Fibroblast of skin of left biceps (primary cell): ENCODE results near the gene GJB5.

Experiments
- DNase-seq, 2 experiments: peaks; one replicate each; pipeline ENCODE4 v3.0.0-alpha.2; 2013; ENCODE audit warnings: low read depth in 2 of 2

GJB5 gene

DNA sequence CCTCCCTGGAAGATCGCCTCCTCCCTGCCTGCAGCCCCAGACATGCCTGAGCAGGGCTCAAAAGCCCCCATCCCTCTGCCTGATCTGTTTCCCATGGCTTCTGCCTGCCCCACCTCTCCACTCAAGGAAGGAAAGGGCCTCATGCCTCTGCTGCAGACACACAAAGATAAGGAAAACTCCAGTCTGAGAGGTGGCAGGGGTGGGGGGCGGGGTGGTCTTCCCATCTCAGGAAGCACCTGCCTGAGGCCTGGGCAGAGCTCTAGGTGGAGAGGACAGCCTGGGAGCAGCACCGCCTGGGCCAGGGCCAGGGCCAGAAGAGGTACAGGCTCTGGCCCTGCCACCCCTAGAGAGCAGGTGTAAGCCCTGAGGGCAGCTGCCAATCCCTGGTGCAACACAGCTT is 22.1 kb downstream of the GJB5 start:
- no peak for DNase-seq

DNA sequence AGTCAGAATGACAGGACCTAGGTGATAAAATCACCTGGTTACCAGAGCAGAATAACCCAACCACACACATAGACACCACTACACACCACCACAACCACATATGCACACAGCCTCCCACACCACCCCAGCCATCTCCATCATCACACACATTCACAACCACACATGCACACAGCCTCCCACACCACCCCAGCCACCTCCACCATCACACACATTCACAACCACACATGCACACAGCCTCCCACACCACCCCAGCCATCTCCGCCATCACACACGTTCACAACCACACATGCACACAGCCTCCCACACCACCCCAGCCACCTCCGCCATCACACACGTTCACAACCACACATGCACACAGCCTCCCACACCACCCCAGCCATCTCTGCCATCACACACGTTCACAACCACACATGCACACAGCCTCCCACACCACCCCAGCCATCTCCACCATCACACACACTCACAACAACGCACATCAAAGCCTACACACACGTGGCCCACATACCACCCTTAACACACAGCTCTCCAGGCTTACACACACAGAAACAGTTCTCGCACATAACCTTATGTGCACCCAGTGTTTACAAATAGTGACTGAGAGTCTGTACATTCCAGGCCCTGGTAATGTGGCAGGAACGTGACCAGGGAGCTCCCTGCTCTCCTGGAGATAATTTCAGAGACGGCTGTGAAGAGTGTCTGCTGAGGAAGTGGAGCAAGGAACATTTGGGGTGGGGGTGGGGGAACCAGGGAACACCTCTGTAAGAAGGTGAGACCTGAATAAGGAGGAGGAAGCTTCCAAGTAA is 22.9 kb downstream of the GJB5 start:
- no peak for DNase-seq

DNA sequence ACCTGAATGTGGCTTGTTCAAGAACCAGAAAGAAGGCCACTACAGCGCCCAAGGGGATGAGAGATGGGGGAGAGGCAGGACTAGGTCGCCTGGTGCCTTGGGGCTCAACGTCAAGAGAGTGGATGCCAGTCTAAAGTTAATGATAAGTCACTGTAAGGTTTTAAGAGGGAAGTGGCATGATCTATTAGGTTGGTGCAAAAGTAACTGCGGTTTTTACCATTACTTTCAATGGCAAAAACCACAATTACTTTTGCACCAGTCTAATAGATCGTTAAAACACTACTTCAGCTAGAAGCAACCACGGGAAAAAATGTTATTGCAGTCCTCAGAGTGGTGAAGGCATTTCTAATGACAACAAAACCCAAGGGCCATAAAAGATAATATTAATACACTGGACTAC is 23.5 kb downstream of the GJB5 start:
- no peak for DNase-seq

DNA sequence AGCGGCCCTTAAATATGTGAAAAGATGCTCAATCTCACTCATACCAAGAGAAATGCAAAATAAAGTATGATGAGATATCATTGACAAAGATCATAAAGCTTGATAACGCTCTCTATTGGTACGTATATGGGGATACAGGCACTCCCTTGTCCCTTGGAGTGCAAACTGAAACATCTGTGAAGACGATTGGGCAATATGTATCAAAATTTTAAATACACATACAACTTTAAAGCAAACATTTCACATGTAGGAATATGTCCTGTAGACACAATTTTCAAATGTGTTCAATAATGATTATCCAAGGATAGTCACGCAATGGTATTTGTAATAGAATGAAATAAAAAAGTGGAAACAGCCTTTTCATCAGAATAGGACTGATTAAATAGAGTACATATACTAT is 24.2 kb downstream of the GJB5 start:
- DNase-seq: no peak

DNA sequence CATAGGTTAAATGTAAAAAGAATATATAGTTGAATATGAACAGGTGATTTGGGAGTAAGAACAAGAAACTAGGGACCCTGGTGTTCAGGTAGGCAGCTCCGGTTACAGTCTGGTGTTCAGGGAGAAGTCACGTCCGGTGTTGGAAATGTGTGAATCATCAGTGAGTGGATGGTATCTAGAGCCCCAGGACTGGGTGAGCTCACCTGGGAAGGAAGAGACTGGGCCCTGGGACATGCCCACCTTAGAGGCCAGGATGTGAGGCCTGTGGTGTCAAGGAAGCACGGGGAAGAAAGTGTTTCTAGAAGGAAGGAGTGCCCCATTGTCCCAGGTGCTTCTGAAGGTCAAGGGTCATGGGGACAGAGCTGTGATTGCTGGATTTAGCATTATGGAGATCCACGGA is 24.7 kb downstream of the GJB5 start:
- no peak for DNase-seq

DNA sequence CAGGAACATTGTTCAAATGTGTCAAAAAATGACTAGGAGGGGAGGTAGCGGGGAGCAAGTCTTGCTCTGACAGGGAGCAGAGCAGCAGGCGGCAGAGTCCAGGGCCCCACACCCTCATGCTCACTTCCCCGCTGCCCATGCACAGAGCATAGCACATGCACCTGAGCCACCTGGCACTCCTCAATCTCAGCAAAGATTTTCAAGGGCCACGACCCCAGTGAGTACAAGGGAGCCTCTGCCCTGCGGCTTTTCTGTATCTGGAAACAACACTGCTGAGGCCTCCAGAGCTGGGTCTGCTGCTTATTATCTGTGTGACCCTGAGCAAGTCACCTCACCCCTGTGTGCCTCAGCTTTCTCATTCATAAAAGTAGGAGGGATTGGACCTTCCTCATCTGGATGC is 25.1 kb downstream of the GJB5 start:
- no peak for DNase-seq

DNA sequence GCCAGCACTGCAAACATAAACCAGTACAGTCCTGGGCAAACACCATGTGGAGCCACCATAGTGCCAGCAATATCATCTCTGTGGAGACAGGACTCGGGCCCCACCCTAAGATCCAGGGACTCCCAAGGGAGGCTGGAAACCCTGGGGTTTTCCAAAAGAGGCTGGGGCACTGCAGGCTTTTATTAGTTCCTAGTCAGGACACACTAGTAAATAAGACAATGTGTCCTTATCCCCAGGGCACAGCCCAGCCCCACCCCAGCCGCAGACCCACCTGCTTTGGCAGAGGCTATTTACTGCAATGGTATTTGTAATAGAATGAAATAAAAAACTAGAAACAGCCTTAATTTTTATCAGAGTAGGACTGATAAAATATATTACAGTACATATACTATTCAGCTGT is 25.7 kb downstream of the GJB5 start:
- DNase-seq: no peak

DNA sequence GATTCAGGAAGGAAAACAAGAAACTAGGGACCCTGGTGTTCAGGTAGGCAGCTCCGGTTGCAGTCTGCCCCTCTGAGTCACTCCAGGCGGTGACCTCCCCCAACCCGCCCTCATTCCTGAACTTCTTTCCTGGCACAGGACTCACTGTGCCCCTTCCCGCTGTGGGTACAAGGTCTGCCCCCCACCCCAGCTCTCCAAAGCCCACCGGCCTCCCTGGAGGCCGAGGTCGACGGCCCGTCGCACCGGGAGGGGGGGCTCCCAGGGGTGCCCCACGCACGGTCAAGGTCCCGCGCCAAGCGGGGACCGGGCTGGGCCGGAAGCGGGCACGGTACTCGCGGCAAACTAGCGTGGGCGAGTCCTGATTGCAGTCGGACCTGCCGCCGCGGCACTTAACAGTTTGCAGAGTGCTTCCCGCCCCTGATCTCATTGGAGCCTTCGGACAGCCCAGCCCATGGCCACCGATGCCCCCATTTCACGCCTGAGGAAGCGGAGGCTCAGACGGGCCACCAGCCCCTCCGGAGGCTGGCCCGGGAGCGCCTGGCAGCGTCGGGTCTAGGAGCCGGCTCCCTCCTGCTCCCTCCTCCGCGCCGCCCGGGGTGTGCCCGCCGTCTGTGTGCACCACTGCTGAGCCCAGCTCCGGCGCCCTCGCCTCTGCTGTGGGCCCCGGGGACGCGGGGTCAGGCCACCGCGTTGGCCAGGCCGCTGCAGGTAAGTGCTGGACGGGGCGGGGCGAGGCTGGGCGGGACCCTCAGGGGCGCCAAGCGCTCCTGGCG is 26.4 kb downstream of the GJB5 start, which contains the start of gene GJB3:
Gene GJB3, plus strand, starts transcription at position 144 of the 773 bp plus-strand sequence. CDS start 3,549 bp downstream, outside the sequence.
- no peak for DNase-seq

DNA sequence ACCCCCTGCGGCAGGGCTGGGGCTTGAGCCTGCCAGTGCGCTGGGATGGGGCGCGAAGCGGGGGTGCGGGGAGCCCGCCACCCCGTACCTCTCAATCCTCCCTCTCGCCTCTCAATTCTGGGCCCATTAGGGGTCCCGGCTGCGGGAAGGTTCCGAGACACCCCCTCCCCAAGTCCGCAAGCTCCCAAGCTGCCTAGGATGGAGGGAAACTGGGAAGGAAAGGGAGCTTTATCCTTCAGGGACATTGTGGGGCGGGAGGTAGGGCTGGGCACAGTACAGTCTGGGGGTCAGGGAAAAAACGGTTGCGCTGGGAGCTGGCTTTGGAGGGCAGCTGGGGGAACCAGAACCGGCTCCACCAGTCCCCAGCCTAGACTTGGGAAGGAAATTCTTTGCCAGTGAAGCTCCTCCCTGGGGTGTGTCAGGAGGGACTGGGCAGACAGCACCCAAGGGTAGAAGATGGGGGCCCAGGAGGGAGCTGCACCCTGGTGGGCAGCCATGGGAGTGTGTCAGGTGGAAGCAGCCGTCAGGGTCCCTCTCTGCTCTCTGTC is 27.1 kb downstream of the GJB5 start:
- no peak for DNase-seq

DNA sequence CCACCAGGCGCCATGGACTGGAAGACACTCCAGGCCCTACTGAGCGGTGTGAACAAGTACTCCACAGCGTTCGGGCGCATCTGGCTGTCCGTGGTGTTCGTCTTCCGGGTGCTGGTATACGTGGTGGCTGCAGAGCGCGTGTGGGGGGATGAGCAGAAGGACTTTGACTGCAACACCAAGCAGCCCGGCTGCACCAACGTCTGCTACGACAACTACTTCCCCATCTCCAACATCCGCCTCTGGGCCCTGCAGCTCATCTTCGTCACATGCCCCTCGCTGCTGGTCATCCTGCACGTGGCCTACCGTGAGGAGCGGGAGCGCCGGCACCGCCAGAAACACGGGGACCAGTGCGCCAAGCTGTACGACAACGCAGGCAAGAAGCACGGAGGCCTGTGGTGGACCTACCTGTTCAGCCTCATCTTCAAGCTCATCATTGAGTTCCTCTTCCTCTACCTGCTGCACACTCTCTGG is 29.9 kb downstream of the GJB5 start:
- DNase-seq: no peak

DNA sequence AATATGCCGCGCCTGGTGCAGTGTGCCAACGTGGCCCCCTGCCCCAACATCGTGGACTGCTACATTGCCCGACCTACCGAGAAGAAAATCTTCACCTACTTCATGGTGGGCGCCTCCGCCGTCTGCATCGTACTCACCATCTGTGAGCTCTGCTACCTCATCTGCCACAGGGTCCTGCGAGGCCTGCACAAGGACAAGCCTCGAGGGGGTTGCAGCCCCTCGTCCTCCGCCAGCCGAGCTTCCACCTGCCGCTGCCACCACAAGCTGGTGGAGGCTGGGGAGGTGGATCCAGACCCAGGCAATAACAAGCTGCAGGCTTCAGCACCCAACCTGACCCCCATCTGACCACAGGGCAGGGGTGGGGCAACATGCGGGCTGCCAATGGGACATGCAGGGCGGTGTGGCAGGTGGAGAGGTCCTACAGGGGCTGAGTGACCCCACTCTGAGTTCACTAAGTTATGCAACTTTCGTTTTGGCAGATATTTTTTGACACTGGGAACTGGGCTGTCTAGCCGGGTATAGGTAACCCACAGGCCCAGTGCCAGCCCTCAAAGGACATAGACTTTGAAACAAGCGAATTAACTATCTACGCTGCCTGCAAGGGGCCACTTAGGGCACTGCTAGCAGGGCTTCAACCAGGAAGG is 30.5 kb downstream of the GJB5 start:
- no peak for DNase-seq

DNA sequence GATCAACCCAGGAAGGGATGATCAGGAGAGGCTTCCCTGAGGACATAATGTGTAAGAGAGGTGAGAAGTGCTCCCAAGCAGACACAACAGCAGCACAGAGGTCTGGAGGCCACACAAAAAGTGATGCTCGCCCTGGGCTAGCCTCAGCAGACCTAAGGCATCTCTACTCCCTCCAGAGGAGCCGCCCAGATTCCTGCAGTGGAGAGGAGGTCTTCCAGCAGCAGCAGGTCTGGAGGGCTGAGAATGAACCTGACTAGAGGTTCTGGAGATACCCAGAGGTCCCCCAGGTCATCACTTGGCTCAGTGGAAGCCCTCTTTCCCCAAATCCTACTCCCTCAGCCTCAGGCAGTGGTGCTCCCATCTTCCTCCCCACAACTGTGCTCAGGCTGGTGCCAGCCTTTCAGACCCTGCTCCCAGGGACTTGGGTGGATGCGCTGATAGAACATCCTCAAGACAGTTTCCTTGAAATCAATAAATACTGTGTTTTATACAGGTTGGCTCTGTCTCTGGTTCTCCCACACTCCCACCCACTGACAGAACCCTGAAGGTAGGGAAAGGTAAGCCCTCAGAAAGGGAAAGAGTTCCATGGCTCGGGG is 31.1 kb downstream of the GJB5 start:
- DNase-seq: no peak

DNA sequence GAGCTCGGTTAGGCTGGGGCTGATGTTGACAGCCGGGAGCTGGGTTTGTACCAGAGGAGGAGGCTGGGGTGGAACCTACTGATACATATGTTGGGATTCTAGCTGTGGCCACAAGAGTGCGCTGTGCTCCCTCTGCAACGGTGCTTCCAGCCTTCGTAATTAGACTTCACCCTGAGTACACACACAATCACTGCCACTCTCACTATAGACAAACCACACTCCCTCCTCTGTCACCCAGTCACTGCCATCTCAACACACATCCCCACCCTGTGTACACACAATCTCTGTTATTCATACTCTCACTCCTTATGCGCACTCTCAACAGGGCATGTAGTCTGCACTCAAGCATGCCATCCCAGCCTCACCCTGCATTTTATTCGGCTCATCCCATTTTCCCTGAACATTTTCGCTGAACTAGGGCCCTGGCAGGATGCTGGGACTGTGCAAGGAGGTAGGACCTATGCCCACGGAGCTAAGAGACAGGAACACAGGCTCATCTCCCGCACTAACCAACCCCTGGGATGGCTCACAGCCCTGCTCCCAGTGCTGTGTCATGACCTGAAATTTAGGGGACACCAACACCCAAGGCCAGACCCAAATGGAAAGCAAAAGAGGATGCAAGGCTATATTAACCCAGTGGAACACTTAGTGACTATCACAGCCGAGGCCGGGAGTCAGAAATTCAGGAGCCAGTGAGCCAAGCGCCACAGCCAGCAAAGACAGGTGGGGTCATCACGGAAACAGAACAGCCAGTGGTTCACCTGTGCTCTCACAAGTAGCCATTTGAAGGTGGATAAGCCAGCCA is 31.9 kb downstream of the GJB5 start:
- DNase-seq: peak in 1 of 2 experiments; percentile 16

DNA sequence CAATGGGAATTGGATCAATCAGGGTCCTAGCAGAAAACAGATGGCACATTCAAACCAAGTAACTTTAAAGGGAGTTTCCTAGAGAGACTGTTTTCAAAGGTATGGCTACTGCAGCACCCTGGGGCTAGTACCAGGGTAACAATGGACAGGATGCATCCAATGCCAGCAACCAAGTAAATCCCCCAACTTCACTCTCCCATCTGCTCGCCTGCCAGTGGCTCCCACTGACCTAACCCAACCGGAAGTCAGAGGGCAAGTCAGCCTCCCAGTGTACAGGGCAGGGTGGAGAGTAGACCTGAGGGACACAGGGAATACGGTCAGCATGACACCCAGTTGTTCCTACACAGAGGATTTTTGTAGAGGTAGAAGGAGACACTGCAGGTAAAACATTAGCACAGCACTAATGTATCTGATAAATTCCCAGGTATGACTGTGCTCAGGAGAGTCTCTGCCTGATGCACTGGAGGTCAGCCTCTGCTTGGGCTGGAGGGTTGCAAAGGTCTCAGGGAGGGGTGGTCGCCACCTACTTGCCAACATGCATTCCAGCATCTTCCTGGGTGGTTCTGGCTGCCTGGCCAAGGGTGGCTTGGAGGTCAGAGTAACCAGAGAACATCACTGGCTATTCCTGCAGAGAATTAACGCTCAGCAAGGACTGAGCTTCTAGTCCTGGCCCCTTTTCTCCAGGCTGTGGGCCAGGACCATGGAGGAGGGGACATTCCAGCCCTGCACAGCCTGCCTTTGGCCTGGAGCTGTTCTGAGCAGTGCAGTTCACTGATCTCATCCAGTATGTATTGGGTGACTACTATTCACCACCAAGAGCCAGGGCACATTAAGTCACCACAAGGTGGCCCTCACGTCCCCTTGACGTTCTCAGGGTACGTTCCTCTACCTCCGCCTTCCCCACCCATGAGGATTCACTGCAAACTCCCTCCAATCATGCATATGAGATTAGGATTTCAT is 32.9 kb downstream of the GJB5 start:
- DNase-seq: no peak

DNA sequence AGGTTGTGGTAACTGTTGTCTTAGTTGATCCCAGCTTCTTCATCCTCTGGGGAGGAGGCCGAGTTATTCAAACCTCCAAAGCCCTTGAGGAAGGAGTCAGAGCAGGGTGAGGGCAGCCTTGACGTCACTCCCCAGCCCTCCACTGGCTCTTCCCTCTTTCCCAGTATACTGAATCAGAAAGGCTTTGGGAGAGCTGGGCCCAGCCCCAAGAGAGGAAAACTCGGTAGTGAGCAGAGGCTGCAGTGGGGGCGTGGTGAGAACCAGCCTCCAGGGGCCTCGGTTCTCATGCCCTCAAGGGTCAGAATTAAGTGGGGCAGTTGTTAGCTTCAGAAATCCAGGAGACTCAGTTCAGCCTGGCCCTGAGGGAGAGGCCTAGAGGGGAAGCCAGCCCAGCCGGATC is 36.1 kb downstream of the GJB5 start:
- DNase-seq: no peak

DNA sequence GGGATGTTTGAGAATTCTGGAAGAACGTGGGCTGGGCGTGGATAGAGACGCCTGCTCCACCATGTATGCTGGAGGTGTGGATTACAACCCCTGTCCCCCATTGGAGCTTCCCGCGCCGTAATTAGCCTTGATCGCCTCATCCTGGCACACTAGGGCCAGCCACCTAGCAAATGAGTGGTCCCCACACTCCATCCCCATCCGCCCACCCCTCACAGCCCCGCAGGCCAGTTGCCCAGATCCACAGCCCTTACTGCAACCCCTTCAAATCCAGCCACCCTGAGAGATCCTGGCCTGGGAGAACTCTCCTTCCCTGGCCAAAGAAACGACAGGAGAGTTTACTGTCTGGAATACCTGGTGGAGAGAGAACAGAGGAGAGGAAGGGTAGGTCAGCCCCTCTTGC is 37.6 kb downstream of the GJB5 start:
- DNase-seq: no peak

DNA sequence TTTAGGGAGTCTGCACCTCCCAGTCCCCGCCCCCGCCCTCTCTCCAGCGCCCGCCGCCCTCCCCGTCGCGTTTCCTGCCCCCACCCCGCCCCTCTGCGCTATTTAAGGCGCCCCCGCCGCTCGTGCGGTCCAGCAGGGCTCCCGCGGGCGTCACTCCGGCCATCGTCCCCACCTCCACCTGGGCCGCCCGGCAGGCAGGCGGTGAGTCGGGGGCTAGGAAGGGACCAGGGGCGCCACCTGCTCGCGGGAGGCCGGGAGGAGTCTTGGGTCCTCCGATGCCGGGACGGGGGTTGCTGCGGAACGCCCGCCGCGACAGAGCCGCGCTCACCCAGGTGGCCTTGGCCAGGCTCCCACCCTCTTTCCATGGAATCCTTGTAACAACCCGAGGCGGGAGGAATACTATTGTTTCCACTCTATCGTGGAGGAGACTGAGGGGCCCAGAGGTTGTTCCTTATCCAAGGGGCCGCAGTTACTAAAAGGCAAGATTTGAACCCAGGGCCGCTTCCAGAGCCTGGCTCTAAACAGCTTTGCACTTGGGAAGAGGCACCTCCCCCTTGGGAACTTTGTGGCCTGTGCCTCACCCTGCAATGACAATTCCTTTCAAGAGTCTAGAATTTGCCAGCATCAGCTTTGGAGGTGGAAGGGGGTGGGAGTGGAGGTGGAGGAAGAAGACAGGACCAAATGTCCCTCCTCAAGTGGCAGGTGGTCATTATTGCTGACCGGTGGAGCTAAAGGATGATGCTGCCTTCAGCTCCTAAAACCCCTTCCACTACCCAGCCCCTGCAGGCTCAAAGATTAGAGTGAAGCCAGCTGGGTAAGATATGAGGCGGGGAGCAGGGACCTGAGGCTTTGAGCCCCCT is 38.3 kb downstream of the GJB5 start, which contains the start of gene GJA4:
Gene GJA4, plus strand, starts transcription at position 132 of the 860 bp plus-strand sequence. CDS start 1,215 bp downstream, outside the sequence.
- no peak for DNase-seq

DNA sequence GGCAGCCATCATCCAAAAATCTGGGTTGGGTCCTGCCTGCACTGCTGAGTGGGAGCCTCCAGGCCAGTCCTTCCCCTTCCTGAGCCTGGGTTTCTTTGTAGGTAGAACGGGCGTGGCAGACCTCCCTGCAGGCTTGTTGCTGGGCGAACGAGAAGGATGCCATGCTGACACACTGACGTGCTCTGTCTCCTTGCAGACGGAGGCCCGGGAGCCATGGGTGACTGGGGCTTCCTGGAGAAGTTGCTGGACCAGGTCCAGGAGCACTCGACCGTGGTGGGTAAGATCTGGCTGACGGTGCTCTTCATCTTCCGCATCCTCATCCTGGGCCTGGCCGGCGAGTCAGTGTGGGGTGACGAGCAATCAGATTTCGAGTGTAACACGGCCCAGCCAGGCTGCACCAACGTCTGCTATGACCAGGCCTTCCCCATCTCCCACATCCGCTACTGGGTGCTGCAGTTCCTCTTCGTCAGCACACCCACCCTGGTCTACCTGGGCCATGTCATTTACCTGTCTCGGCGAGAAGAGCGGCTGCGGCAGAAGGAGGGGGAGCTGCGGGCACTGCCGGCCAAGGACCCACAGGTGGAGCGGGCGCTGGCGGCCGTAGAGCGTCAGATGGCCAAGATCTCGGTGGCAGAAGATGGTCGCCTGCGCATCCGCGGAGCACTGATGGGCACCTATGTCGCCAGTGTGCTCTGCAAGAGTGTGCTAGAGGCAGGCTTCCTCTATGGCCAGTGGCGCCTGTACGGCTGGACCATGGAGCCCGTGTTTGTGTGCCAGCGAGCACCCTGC is 39.3 kb downstream of the GJB5 start:
- no peak for DNase-seq
